Fibroblast of mammary gland (primary cell): ENCODE results near the gene SMIM1.

Experiments used
- DNase-seq: peaks from one replicate; pipeline ENCODE4 v3.0.0-alpha.2; 2010; ENCODE audit warnings: low read depth
- H3K4me3 ChIP-seq: 2 replicates; pipeline ENCODE4 v1.5.1; 2011; ENCODE audit warnings: low read depth, mild to moderate bottlenecking, low read length, moderate library complexity; ENCODE audit not compliant: control insufficient read depth
- CTCF ChIP-seq: conservative IDR thresholded peaks from 2 replicates; pipeline ENCODE4 v1.5.1; 2011; ENCODE audit warnings: low read depth, low read length, inconsistent platforms; ENCODE audit not compliant: control insufficient read depth, insufficient read depth

The SMIM1 gene

GRCh38 chr1:3817821-3818597 lies 45.5 kb downstream of the SMIM1 start:
- no peak for DNase-seq
- H3K4me3 ChIP-seq = no peak overlapping the region
- no peak for TF ChIP-seq CTCF

- no peak for TF ChIP-seq CTCF
- H3K4me3 ChIP-seq = no peak overlapping the region
- no peak for DNase-seq
These were observed 47.2 kb downstream of the SMIM1 start for GRCh38 chr1:3819771-3820200.

- DNase-seq = no peak
- H3K4me3 ChIP-seq = no peak overlapping the region
- no peak for TF ChIP-seq CTCF
These were observed 47.8 kb downstream of the SMIM1 start for GRCh38 chr1:3820316-3820715.

- TF ChIP-seq CTCF = no peak
- DNase-seq = no peak
- no peak overlapping the region for H3K4me3 ChIP-seq
These were observed 48.5 kb downstream of the SMIM1 start for GRCh38 chr1:3821004-3821403.

GRCh38 chr1:3821447-3821846 lies 48.9 kb downstream of the SMIM1 start:
- no peak overlapping the region for H3K4me3 ChIP-seq
- no peak for TF ChIP-seq CTCF
- DNase-seq = no peak

GRCh38 chr1:3821908-3822307 lies 49.4 kb downstream of the SMIM1 start:
- no peak for DNase-seq
- no peak for TF ChIP-seq CTCF
- no peak overlapping the region for H3K4me3 ChIP-seq
